ENCODE results near the gene EFCAB6.

DNA sequence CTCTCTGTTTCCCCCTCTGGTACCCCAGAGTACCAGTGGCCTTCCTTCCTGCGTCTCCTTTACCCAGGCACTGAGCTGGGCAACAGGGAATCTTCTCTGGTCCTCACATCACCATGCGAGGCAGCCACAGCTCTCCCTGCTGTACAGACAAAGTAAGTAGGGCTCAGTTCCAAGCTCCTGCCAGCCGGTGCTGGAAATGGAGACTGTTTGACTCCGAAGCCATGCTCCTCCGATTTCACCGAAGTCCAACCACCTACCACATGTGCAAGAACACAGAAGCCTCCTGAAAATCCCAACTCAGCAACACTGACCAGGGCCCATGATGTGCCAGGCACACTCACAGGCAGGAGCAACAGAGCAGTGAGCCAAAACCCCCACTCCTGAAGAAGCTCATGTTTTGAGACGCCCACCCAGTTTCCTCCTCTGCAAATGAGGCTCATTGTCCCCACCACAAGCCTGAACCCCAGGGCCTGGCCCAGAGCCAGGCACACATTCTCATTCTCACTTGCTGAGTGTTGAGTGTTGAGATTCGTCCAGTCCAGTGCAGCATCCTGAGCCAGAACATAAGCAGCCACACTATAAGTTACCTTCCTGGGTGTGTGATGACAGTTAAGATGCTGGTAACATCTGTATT, 244.3 kb downstream of the EFCAB6 start:
- TF ChIP-seq, protein P1, sequence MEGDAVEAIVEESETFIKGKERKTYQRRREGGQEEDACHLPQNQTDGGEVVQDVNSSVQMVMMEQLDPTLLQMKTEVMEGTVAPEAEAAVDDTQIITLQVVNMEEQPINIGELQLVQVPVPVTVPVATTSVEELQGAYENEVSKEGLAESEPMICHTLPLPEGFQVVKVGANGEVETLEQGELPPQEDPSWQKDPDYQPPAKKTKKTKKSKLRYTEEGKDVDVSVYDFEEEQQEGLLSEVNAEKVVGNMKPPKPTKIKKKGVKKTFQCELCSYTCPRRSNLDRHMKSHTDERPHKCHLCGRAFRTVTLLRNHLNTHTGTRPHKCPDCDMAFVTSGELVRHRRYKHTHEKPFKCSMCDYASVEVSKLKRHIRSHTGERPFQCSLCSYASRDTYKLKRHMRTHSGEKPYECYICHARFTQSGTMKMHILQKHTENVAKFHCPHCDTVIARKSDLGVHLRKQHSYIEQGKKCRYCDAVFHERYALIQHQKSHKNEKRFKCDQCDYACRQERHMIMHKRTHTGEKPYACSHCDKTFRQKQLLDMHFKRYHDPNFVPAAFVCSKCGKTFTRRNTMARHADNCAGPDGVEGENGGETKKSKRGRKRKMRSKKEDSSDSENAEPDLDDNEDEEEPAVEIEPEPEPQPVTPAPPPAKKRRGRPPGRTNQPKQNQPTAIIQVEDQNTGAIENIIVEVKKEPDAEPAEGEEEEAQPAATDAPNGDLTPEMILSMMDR (IDR thresholded peaks at IDR 0.05): no peak
- TF ChIP-seq REST (IDR thresholded peaks at IDR 0.05; ENCODE audit: insufficient read depth in 1 of 2, low read depth in 2 of 2, low read length in 1 of 2): no peak
- no peak for TF ChIP-seq POLR2AphosphoS5 (IDR thresholded peaks at IDR 0.05; ENCODE audit: low read depth, low read length)
- no peak for TF ChIP-seq SIN3A (IDR thresholded peaks at IDR 0.05; ENCODE audit: borderline replicate concordance, insufficient read depth, low read depth, low read length)
